Thyroid gland (tissue), 4 donors: ENCODE data around the gene KIRREL3. TPM values are rescaled to one million over a fixed set of nuclear protein-coding genes. Genes with fewer than 3 reads are reported as not detected.

ENCODE experiments used
- DNase-seq, 2 donors: peaks; one replicate each; pipeline ENCODE4 v3.0.0-alpha.2; 2019
- H3K27ac ChIP-seq, 3 donors: fragments of 200-600 bp; sonication (generic); 1 replicate in 2 of 3; 2 replicates in 1 of 3; pipeline ENCODE4 v1.5.1; 2016 to 2019; ENCODE audit warnings: mild to moderate bottlenecking in 1 of 3, moderate library complexity in 1 of 3
- H3K27me3 ChIP-seq: fragments of 200-600 bp; sonication (generic); one replicate; pipeline ENCODE4 v1.5.1; 2019
- H3K36me3 ChIP-seq, 2 donors: fragments of 200-600 bp; sonication (generic); one replicate each; pipeline ENCODE4 v1.5.1; 2016 to 2019
- H3K4me1 ChIP-seq, 2 donors: fragments of 200-600 bp; sonication (generic); one replicate each; pipeline ENCODE4 v1.5.1; 2017 to 2019
- H3K4me3 ChIP-seq, 3 donors: fragments of 200-600 bp; sonication (generic); replicated peaks in 1 of 3; 1 replicate in 2 of 3; 2 replicates in 1 of 3; pipeline ENCODE4 v1.5.1; 2016; ENCODE audit warnings: mild to moderate bottlenecking in 1 of 3
- H3K9me3 ChIP-seq: fragments of 200-600 bp; sonication (generic); one replicate; pipeline ENCODE4 v1.5.1; 2017
- POLR2A ChIP-seq, 2 donors: fragments of 450-650 bp; IDR thresholded peaks; one replicate each; pipeline ENCODE4 v1.6.1; 2017; ENCODE audit warnings: antibody characterized with exemption in 2 of 2, mild to moderate bottlenecking in 2 of 2, moderate library complexity in 1 of 2
- WGBS, 2 donors: methylation state at CpG; one replicate each; pipeline ENCODE4 v1.1.5; 2017; 5-methylcytosine and 5-hydroxymethylcytosine counted together
- intact Hi-C: fragments of 100-400 bp; cut with DNase I; formaldehyde crosslinking; loops from one replicate; pipeline ENCODE4 v1.15.1; 2023
- total RNA-seq, 4 donors: library from RNA; depleted of rRNA; stranded (reverse); fragments of >200 nt; gene quantifications; one replicate each; pipeline ENCODE4 v1.2.3, GENCODE V29; 2016
- TF ChIP-seq, protein P1 (sequence below), 6 experiments: fragments of 200-600 bp in 3 of 6; fragments of 450-650 bp in 3 of 6; sonication (generic) in 3 of 6; IDR thresholded peaks; one replicate each; pipeline ENCODE4 v1.5.1; 2016 to 2019; ENCODE audit warnings: antibody characterized with exemption in 6 of 6, mild to moderate bottlenecking in 2 of 6, inconsistent platforms in 1 of 6, moderate library complexity in 1 of 6

KIRREL3 gene
- total RNA-seq, 4 donors from 2014 or later = 0.78 TPM; not detected in 3

DNA sequence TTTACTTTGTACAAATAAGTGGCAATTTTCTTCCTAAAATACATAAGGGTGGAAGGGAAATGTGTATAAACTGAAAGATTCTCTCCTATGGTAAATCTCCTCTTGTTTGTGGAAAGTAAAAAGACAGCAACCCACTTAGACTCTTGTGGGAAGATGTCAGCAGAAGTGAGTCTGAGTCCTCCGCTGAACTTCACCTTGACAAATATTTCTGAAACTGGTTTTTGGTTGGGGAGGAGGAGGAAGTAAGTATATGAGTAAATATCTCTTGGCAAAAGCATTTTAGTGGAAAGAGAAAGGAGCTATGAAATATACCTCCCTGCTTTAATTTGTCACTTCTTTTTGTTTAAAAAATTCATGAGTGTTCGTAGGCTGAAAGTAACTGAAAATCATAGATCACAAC is 196.2 kb downstream of the KIRREL3 start:
- H3K36me3 ChIP-seq = no peaks in the 10 kb centered on the region
- intact Hi-C loops = no loop called here
- no peak for DNase-seq
- 86 to 96% methylated on average over 2 of the region's 2 CpGs for WGBS, 2 donors
- H3K27me3 ChIP-seq = no peaks in the 10 kb centered on the region
- H3K4me3 ChIP-seq = no peak overlapping the region
- no peaks in the 10 kb centered on the region for H3K9me3 ChIP-seq
- peaks cover 10 to 19% of the 10 kb centered on the region in 2 donors for H3K4me1 ChIP-seq
- no peak overlapping the region for H3K27ac ChIP-seq
- TF ChIP-seq, protein P1, sequence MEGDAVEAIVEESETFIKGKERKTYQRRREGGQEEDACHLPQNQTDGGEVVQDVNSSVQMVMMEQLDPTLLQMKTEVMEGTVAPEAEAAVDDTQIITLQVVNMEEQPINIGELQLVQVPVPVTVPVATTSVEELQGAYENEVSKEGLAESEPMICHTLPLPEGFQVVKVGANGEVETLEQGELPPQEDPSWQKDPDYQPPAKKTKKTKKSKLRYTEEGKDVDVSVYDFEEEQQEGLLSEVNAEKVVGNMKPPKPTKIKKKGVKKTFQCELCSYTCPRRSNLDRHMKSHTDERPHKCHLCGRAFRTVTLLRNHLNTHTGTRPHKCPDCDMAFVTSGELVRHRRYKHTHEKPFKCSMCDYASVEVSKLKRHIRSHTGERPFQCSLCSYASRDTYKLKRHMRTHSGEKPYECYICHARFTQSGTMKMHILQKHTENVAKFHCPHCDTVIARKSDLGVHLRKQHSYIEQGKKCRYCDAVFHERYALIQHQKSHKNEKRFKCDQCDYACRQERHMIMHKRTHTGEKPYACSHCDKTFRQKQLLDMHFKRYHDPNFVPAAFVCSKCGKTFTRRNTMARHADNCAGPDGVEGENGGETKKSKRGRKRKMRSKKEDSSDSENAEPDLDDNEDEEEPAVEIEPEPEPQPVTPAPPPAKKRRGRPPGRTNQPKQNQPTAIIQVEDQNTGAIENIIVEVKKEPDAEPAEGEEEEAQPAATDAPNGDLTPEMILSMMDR (IDR thresholded peaks at IDR 0.05) = no peak
- no peak for TF ChIP-seq POLR2A (IDR thresholded peaks at IDR 0.05)

DNA sequence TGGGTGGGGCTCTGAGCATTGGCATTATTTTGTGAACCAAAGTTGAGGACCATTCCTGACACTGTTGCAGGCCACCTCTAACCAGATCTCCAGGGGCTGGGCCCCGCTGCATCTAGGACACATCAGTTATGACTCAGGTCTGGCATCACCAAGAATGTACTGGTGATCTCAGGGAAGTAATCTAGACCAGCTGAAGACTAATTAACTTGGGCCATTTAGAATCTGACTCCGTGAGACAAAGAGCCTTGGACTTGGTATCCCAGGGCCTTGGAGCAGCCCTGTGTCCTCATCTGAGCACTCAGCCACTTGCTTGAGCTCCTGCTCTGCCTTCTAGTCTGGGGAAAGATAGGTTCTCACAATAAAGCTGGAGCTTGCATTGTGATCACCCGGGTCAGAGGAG is 200.6 kb downstream of the KIRREL3 start:
- DNase-seq = no peak
- H3K36me3 ChIP-seq = no peaks in the 10 kb centered on the region
- H3K4me3 ChIP-seq = no peak overlapping the region
- TF ChIP-seq, protein P1 (IDR thresholded peaks at IDR 0.05) = no peak
- no peak for TF ChIP-seq POLR2A (IDR thresholded peaks at IDR 0.05)
- no peaks in the 10 kb centered on the region for H3K4me1 ChIP-seq
- H3K27me3 ChIP-seq = no peaks in the 10 kb centered on the region
- H3K9me3 ChIP-seq = no peaks in the 10 kb centered on the region
- 44 to 83% methylated on average over 2 to 3 of the region's 3 CpGs for WGBS, 2 donors
- intact Hi-C loops = no loop called here
- no peak overlapping the region for H3K27ac ChIP-seq

DNA sequence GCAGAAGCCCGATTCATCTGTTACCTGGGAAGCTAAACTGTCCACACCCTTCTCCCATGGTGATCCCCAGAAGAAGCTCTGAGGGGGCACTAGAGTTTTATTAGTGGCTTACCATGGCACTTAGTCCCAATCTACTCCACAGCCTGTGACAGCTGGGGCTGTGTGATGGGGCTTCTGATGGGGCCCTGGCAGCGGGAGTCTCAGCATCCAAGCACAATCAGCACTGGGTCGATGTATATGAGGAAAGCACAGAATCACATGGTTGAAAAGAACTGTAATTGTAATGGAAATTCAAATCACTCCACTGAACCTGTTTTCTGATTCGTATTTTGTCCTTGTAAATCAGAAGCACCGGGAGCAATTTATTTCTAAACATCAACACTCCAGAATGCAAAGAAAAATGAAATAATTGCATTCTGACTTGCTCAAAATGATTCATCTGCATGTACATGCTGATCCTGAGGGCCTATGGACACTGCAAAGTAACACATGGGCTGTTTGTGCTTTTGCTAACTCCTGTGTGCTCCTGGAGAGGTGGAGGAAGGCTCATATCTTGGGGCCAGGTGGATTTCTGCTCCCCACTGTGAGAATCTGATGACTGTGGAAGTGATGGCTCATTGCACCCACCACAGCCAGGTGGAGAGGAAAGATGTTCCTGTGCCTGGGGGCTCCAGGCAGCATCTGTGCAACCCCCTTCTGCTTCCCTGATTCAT is 203.0 kb downstream of the KIRREL3 start:
- H3K4me3 ChIP-seq = no peak overlapping the region
- no peaks in the 10 kb centered on the region for H3K27me3 ChIP-seq
- DNase-seq = no peak
- no peak for TF ChIP-seq POLR2A (IDR thresholded peaks at IDR 0.05)
- TF ChIP-seq, protein P1 (IDR thresholded peaks at IDR 0.05) = no peak
- 81 to 90% methylated on average over 5 of the region's 5 CpGs for WGBS, 2 donors
- no peak overlapping the region for H3K27ac ChIP-seq
- intact Hi-C loops = no loop called here
- H3K4me1 ChIP-seq = no peaks in the 10 kb centered on the region
- no peaks in the 10 kb centered on the region for H3K9me3 ChIP-seq
- H3K36me3 ChIP-seq = no peaks in the 10 kb centered on the region

DNA sequence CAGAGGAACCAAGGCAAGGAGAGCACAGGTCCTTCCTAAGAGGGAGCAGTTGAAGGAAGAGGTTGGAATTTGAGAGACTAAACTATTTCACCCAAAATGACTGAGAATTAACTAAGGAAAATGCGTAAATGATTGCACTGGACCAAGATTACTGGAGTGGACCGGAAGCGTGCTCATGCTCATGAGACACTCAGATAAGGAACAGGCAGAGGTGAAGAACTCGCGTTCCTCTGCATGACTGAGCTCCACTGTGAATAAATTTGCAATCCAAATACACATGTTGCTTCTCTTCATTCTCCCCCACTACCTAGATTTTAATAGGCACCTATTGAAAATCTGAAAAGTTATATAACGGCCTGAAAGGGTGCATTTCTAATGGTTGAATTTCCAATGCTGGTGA is 207.0 kb downstream of the KIRREL3 start:
- WGBS, 2 donors = 47 to 52% methylated on average over 6 of the region's 6 CpGs

DNA sequence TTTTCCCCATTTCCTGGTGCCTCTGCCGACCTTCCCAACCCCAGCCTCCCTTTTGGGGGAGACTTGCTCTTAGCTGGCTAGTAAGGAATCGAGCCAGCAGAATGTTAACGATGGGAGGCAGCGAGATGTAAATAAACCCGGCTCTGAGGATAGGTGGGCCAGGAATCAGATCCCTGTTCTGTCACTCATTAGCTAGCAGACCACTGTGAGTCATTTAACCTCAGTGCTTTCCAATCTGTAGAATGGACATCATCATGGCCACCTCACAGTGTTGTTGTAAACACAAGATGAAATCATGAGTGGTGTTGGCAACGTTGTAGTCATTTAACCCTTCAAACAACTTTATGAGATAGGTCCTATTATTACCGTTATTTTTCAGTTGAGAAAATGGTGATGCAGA is 208.6 kb downstream of the KIRREL3 start:
- Histone ChIP-seq H3K27me3 (no peaks in the 10 kb centered on the region), H3K36me3 (no peaks in the 10 kb centered on the region), H3K9me3 (no peaks in the 10 kb centered on the region), H3K4me3 (no peak overlapping the region), H3K27ac (no peak overlapping the region), H3K4me1 (no peaks in the 10 kb centered on the region)
- WGBS, 2 donors = 77 to 79% methylated on average over 7 of the region's 7 CpGs
- no peak for DNase-seq
- TF ChIP-seq POLR2A (IDR thresholded peaks at IDR 0.05) = no peak
- TF ChIP-seq, protein P1 (IDR thresholded peaks at IDR 0.05) = no peak
- intact Hi-C loops = no loop called here

More for the DNA sequence above, 207.0 kb downstream of the KIRREL3 start:
- Histone ChIP-seq H3K27me3 (no peaks in the 10 kb centered on the region), H3K4me3 (no peak overlapping the region), H3K27ac (no peak overlapping the region), H3K4me1 (no peaks in the 10 kb centered on the region), H3K9me3 (no peaks in the 10 kb centered on the region), H3K36me3 (no peaks in the 10 kb centered on the region)
- no peak for TF ChIP-seq POLR2A (IDR thresholded peaks at IDR 0.05)
- TF ChIP-seq, protein P1 (IDR thresholded peaks at IDR 0.05) = no peak
- intact Hi-C loops = no loop called here
- DNase-seq = peak; percentile 11 to 16
